Neural progenitor cell (in vitro differentiated cells): ENCODE results near the gene PLD6. TPM values are rescaled to one million over a fixed set of nuclear protein-coding genes. Genes with fewer than 3 reads are reported as not detected.

Experiments
- DNase-seq: peaks from one replicate; pipeline ENCODE4 v3.0.0-alpha.2; 2016; ENCODE audit warnings: low spot score
- H2AFZ ChIP-seq: fragments of 200-600 bp; sonication (generic); replicated peaks from 2 replicates; pipeline ENCODE4 v1.6.1; 2016; ENCODE audit warnings: antibody characterized with exemption
- H3F3A ChIP-seq: fragments of 200-600 bp; sonication (generic); 2 replicates; pipeline ENCODE4 v1.6.1; 2016; ENCODE audit warnings: antibody characterized with exemption, low read depth
- H3K27ac ChIP-seq: fragments of 200-600 bp; sonication (generic); 2 replicates; pipeline ENCODE4 v1.5.1; 2016; ENCODE audit warnings: mild to moderate bottlenecking
- H3K27me3 ChIP-seq: fragments of 200-600 bp; sonication (generic); 2 replicates; pipeline ENCODE4 v1.6.1; 2016; ENCODE audit warnings: mild to moderate bottlenecking, moderate library complexity
- H3K36me3 ChIP-seq: fragments of 200-600 bp; sonication (generic); 2 replicates; pipeline ENCODE4 v1.5.1; 2016
- H3K4me1 ChIP-seq: fragments of 200-600 bp; sonication (generic); 2 replicates; pipeline ENCODE4 v1.6.1; 2016; ENCODE audit warnings: mixed run types
- H3K4me2 ChIP-seq: fragments of 200-600 bp; sonication (generic); 2 replicates; pipeline ENCODE4 v1.6.1; 2016
- H3K4me3 ChIP-seq: fragments of 200-600 bp; sonication (generic); 2 replicates; pipeline ENCODE4 v1.5.1; 2016
- H3K79me2 ChIP-seq: fragments of 200-600 bp; sonication (generic); 2 replicates; pipeline ENCODE4 v1.6.1; 2016; ENCODE audit warnings: low read depth
- H3K9ac ChIP-seq: fragments of 200-600 bp; sonication (generic); 2 replicates; pipeline ENCODE4 v1.6.1; 2016
- H3K9me3 ChIP-seq: fragments of 200-600 bp; sonication (generic); 2 replicates; pipeline ENCODE4 v1.5.1; 2016; ENCODE audit warnings: low read depth
- H4K20me1 ChIP-seq: fragments of 200-600 bp; sonication (generic); 2 replicates; pipeline ENCODE4 v1.6.1; 2016; ENCODE audit warnings: low read depth
- H3K27ac Mint-ChIP-seq: 3 replicates; pipeline ENCODE4 v1.8.0; 2021; ENCODE audit warnings: mixed read lengths
- H3K27me3 Mint-ChIP-seq: 2 replicates; pipeline ENCODE4 v1.8.0; 2022; ENCODE audit warnings: low read depth, mild to moderate bottlenecking, inconsistent platforms, moderate library complexity, mixed read lengths; ENCODE audit not compliant: insufficient read depth
- H3K36me3 Mint-ChIP-seq: 3 replicates; pipeline ENCODE4 v1.8.0; 2021; ENCODE audit warnings: mixed read lengths
- H3K4me1 Mint-ChIP-seq: 3 replicates; pipeline ENCODE4 v1.8.0; 2021; ENCODE audit warnings: mixed read lengths
- H3K4me3 Mint-ChIP-seq: 3 replicates; pipeline ENCODE4 v1.8.0; 2021; ENCODE audit warnings: mild to moderate bottlenecking, moderate library complexity, mixed read lengths
- H3K9me3 Mint-ChIP-seq: 3 replicates; pipeline ENCODE4 v1.8.0; 2020; ENCODE audit warnings: mixed read lengths
- CTCF ChIP-seq: fragments of 200-600 bp; sonication (generic); IDR thresholded peaks from 2 replicates; pipeline ENCODE4 v1.5.1; 2017; ENCODE audit warnings: antibody characterized with exemption, mild to moderate bottlenecking
- EZH2 ChIP-seq: fragments of 200-600 bp; sonication (generic); IDR thresholded peaks from 2 replicates; pipeline ENCODE4 v1.6.1; 2017; ENCODE audit warnings: antibody characterized with exemption, mild to moderate bottlenecking, moderate library complexity
- EZH2phosphoT487 ChIP-seq: fragments of 200-600 bp; sonication (generic); IDR thresholded peaks from 2 replicates; pipeline ENCODE4 v1.6.1; 2017; ENCODE audit warnings: antibody characterized with exemption
- total RNA-seq: library from RNA; depleted of rRNA; stranded (reverse); fragments of >200 nt; gene quantifications from 2 replicates; pipeline ENCODE4 v1.2.3, GENCODE V29; 2015; ENCODE audit warnings: low replicate concordance

Gene PLD6
- total RNA-seq, 1 donor from 2014 or later, result 1.2 TPM

GRCh38 chr17:17224137-17224536 lies 18.0 kb upstream of the PLD6 start:
- no peak for DNase-seq
- TF ChIP-seq EZH2phosphoT487 (no peak), CTCF (no peak), EZH2 (no peak)
- Histone ChIP-seq H3K36me3 (no peaks in the 10 kb centered on the region), H3K9me3 (no peaks in the 10 kb centered on the region), H3K79me2 (no peaks in the 10 kb centered on the region), H3K27ac (no peak overlapping the region), H3K4me2 (no peak overlapping the region), H3K4me3 (no peak overlapping the region), H2AFZ (no peak overlapping the region), H3K9ac (no peak overlapping the region), H4K20me1 (peaks cover 10% of the 10 kb centered on the region), H3F3A (no peaks in the 10 kb centered on the region), H3K4me1 (peaks cover 10% of the 10 kb centered on the region), H3K27me3 (no peaks in the 10 kb centered on the region)
- H3K36me3 Mint-ChIP-seq, result peaks cover 22% of the 10 kb centered on the region
- H3K27ac Mint-ChIP-seq, result no peak overlapping the region
- H3K27me3 Mint-ChIP-seq, result peaks cover 4% of the 10 kb centered on the region
- H3K9me3 Mint-ChIP-seq, result no peaks in the 10 kb centered on the region
- no peak overlapping the region for H3K4me3 Mint-ChIP-seq
- H3K4me1 Mint-ChIP-seq, result no peaks in the 10 kb centered on the region

- Mint-ChIP-seq H3K27me3 (peaks cover 4% of the 10 kb centered on the region), H3K36me3 (peaks cover 22% of the 10 kb centered on the region), H3K4me1 (no peaks in the 10 kb centered on the region), H3K4me3 (no peak overlapping the region), H3K27ac (no peak overlapping the region), H3K9me3 (no peaks in the 10 kb centered on the region)
- Histone ChIP-seq H3K9me3 (no peaks in the 10 kb centered on the region), H2AFZ (no peak overlapping the region), H3K36me3 (no peaks in the 10 kb centered on the region), H3K9ac (no peak overlapping the region), H3F3A (no peaks in the 10 kb centered on the region), H3K4me2 (no peak overlapping the region), H3K27me3 (no peaks in the 10 kb centered on the region), H3K4me3 (no peak overlapping the region), H3K4me1 (peaks cover 10% of the 10 kb centered on the region), H3K79me2 (no peaks in the 10 kb centered on the region), H4K20me1 (peaks cover 10% of the 10 kb centered on the region), H3K27ac (peak overlapping the region; percentile 20)
- TF ChIP-seq CTCF, result no peak
- TF ChIP-seq EZH2phosphoT487, result no peak
- no peak for TF ChIP-seq EZH2
- no peak for DNase-seq
Measured at GRCh38 chr17:17223736-17224135, 17.6 kb upstream of the PLD6 start.

GRCh38 chr17:17221329-17221728 lies 15.2 kb upstream of the PLD6 start:
- H3K27ac ChIP-seq, result no peak overlapping the region
- DNase-seq, result no peak
- H3K36me3 Mint-ChIP-seq, result peaks cover 37% of the 10 kb centered on the region
- no peaks in the 10 kb centered on the region for H3K4me1 Mint-ChIP-seq
- peaks cover 10% of the 10 kb centered on the region for H4K20me1 ChIP-seq
- H3K4me3 ChIP-seq, result no peak overlapping the region
- H3K27me3 ChIP-seq, result no peaks in the 10 kb centered on the region
- H3K36me3 ChIP-seq, result no peaks in the 10 kb centered on the region
- no peaks in the 10 kb centered on the region for H3F3A ChIP-seq
- no peaks in the 10 kb centered on the region for H3K79me2 ChIP-seq
- no peaks in the 10 kb centered on the region for H3K9me3 Mint-ChIP-seq
- peaks cover 10% of the 10 kb centered on the region for H3K4me1 ChIP-seq
- TF ChIP-seq EZH2phosphoT487 (no peak), EZH2 (no peak), CTCF (no peak)
- no peak overlapping the region for H2AFZ ChIP-seq
- H3K27ac Mint-ChIP-seq, result no peak overlapping the region
- H3K4me2 ChIP-seq, result no peak overlapping the region
- no peak overlapping the region for H3K4me3 Mint-ChIP-seq
- peaks cover 2% of the 10 kb centered on the region for H3K27me3 Mint-ChIP-seq
- no peaks in the 10 kb centered on the region for H3K9me3 ChIP-seq
- no peak overlapping the region for H3K9ac ChIP-seq
